LHCN-M2 (cell line): ENCODE data around the gene PDZRN4. TPM values are rescaled to one million over a fixed set of nuclear protein-coding genes. Genes with fewer than 3 reads are reported as not detected.
"Not testable (repeated sequence)": the region's sequence is repeated elsewhere in the genome, so short reads cannot be mapped to it uniquely, and the experiment has no call there.

ENCODE experiments used
- DNase-seq: peaks from one replicate; pipeline ENCODE4 v3.0.0-alpha.2; 2012; ENCODE audit warnings: low read depth
- total RNA-seq: library from RNA; depleted of rRNA; stranded (reverse); fragments of >200 nt; gene quantifications from 2 replicates; pipeline ENCODE4 v1.2.3, GENCODE V29; 2014

PDZRN4 gene
- total RNA-seq, 1 experiment from 2014 or later: not detected

DNA sequence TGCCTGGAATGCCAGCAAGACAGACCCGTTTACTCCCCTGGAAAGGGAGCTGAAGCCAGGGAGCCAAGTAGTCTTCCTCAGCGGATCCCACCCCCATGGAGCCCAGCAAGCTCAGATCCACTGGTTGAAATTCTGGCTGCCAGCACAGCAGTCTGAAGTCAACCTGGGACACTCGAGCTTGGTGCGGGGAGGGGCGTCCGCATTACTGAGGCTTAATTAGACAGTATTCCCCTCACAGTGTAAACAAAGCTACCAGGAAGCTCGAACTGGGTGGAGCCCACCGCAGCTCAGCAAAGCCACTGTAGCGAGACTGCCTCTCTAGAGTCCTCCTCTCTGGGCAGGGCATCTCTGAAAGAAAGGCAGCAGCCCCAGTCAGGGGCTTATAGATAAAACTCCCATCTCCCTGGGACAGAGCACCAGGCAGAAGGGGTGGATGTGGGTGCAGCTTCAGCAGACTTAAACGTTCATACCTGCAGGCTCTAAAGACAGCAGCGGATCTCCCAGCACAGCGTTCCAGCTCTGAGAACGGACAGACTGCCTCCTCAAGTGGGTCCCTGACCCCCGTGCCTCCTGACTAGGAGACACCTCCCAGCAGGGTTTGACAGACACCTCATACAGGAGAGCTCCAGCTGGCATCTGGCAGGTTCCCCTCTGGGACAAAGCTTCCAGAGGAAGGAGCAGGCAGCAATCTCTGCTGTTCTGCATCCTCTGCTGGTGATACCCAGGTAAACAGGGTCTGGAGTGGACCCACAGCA is 92.4 kb downstream of the PDZRN4 start:
- not testable (repeated sequence) for DNase-seq

GRCh38 chr12:41285470-41285869 is 97.3 kb downstream of the PDZRN4 start:
- not testable (repeated sequence) for DNase-seq

DNA sequence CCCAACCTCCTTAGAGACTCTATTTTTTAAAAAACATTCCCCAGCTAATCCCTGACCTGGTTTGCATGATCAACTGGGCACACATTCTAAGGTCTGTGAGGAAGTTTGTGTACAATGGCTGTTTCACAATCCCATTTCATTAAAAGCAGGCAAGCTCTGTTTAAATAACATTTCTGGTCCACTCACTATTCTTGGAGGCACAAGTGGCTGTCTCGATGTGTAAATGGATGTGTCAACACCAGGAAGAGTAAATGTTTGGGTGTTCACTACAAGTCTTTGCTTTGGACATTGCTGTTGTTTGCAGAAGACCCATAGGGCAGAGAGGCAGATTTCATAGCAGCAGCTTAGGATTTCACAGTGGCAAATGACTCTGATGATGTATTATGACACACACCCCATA is 98.3 kb downstream of the PDZRN4 start:
- no peak for DNase-seq

DNA sequence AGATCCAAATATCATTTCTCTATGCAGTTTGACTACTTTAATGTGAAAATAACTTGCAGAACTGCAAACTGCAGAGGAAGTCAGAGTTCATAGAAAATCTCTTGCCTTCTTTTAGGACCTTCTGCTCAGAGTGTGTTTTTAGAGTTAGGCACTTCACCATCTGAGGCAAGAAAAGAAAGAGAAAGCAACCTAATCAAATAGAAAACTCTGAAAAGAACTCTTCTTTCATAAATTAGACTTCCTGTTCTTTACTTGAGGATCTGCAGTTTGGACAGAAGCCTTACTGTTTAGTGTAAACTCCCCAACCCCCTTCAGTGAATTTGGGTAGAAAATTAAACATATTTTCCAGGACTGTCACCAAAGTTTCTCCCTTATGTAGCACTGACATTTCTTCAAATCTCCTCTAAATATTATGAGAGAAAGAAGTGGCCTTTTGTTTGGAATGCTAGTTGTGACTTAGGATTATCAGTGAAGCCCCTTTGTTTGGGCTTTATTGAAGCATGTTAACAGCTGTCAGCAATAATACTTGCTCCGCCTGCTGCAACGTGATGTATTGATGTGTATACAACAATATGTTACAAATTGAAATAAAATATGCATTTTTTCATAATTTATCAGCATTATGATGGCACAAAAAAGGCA is 99.5 kb downstream of the PDZRN4 start:
- no peak for DNase-seq

GRCh38 chr12:41288142-41288811 is 100.2 kb downstream of the PDZRN4 start:
- no peak for DNase-seq

DNA sequence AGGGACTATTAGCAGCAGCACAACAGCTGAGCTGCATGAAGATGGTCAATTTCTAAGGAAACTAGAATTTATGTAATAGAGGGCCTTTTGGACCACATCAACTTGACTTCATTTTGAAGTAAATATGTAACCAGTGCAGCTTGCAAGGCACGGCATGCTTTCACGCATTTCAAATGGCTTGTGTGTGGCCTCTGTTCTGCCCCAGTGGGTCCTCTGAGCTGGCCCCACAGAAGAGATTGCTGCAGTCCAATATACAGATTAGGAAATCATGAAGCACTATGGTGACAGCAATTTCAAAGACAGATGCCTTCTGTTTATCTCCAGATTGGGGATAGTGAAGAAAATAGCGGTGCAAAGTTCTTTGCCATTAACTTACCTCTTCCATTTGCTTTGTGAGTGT is 101.4 kb downstream of the PDZRN4 start:
- no peak for DNase-seq

GRCh38 chr12:41293011-41293410 is 104.9 kb downstream of the PDZRN4 start:
- DNase-seq: no peak

GRCh38 chr12:41293461-41293860 is 105.3 kb downstream of the PDZRN4 start:
- DNase-seq: no peak

- no peak for DNase-seq
Measured at GRCh38 chr12:41302979-41303403, 114.9 kb downstream of the PDZRN4 start.

DNA sequence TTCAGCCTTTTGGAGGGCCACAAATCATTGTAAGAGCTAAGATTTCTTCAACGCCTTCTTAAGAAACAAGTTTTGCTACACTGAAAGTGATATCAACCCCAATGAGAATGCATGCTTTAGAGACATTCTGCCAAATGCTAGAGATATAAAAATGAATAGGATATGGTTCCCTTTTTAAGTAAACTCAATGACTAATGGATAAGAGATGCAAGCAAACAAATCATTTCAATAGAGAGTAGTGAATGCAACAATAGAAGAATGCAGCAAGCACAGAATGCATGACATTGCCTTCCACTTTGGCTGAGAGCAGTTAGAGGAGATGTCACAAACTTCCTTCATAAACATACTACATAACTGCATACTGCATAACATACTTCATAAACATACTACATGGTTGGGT is 116.4 kb downstream of the PDZRN4 start:
- DNase-seq: no peak

DNA sequence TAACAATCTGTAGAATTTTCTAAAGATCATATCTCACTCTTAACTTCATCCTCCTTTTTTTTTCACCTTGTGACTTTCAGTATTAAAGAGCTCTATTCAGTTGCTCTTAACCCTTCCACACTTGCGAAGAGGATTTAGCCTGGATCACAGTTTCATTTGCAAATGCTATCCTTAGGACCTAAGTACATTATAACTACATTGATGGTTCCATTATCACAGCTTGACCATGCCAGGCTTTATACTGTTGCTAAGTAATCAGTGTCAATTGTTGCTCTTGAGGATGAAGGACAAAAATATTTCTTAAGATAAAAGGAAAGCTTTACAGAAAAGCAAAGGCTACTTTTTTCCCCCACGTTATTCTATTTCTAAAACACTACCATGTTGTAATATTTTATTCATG is 122.2 kb downstream of the PDZRN4 start:
- no peak for DNase-seq

DNA sequence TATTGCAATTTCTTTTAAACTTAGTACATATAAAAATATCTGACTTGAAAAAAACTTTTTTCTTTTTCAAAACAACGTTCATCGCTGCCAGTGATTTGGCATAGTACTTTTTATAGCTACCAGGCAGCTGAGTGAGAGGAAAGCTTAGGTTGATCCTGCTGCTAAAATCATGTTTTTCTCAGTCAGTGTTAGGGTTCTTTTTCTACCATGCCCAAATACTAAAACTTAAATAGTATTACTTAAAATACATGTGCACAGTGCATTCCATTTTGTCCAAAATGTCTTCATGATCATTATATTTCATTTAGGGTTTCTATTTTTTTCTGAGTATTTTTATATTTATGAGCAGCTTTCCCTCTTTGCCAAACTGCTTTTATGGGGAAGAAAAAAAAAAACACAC is 123.8 kb downstream of the PDZRN4 start:
- DNase-seq: no peak

GRCh38 chr12:41312451-41312850 is 124.3 kb downstream of the PDZRN4 start:
- not testable (repeated sequence) for DNase-seq

DNA sequence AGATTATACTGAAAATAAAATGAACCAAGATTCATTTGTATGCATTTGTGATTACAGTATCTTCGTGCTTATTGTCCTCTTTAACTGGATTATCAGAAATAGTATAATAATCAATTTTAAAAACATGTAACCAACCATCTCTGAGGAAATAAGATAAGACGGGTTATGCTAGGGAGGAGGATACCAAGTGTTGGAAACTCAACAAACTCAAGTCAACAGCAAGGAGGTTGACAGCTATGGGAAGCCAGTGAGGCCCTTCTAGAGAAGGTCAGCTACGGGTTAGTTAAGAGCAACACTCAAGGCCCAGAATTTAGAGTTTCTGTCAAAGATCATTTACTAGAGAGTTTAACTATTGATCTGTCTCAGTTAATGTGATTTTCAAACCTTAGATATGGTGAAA is 137.2 kb downstream of the PDZRN4 start:
- DNase-seq: no peak

- DNase-seq: no peak
Measured at GRCh38 chr12:41327096-41327895, 139.2 kb downstream of the PDZRN4 start.

DNA sequence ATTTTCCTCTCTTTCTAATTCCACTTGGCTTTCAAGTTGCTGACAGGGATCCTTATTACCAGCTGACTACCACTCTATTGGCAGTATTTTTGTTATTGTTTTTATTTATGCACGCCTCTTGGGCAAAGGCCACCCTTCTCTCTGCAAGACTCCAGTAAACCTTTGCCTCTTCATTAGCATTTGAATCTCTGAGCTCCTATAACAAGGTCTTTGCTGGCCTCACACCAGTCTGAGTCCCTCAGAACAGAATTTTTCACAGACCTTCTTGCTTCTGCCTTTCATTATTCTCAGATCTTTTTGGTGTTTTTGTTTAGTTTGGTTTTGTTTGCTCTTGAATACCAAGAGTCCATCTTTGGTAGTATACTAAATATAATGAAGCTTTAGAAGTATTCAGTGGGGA is 145.9 kb downstream of the PDZRN4 start:
- no peak for DNase-seq

GRCh38 chr12:41334390-41334789 is 146.3 kb downstream of the PDZRN4 start:
- DNase-seq: no peak

DNA sequence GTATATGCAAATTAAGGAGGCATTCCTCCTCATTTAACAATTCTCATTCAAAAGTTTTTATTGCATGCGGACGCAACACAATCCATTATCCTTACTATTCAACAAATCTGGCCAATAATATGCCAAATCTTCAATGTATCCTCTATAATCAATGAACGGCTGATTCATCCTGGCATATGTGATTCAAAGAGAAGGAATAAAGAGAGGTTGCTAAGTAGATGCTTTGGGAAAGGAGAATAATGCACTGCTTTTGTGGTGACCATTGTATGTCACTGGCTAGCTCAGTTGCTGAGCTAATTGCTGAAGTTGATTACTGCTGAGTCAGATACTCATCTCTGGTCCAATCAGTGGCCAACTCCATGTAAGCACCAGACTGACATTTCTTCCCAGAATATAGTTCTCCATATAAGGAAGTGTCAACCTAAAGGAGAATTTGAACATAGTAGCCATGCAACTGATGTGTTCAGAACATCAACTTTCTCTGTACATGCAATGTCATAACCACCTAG is 148.0 kb downstream of the PDZRN4 start:
- no peak for DNase-seq

DNA sequence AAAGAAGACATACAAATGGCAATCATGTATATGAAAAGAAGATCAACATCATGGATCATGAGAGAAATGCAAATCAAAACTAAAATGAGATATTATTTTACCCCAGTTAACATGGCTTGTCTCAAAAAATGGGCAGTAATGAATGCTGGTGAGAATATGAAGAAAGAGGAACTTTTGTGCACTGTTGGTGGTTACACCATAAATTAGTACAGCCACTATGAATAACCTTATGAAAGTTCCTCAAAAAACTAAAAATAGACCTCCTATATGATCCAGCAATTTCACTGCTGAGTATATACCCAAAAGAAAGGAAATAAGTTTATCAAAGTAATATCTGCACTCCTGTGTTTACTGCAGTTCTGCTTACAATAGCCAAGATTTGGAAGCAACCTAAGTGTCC is 151.7 kb downstream of the PDZRN4 start:
- DNase-seq: no peak

DNA sequence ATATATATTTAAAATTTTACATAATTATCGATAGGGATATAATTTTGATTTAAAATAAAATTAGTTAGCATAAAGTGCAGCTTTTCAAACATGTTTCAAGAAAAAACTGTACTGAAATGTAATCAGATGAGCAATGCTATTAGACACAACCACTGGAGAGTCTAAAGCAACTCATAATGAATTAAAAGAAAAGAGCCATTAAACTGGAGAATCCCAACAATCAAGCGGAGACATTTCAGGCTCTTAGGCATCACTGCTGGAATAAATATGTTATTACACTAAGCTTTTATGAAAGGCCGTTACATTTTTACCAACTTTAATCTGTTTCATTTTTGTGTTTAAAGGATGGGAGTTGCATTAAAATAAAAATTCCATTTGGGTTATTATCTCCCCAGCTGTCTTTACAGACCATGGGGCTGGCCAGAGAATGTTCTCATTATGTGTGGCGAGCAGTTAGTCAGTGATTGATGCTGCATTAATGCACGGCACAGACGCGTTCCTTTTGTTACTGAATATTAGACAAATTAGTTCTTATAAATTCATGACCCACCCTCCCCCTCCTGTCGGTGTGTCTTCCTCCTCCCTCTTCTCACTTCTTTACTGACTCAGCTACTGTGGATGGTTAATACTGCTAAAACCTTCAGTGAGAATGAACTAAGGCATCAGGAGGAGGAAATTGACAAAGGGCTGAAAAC is 156.8 kb downstream of the PDZRN4 start:
- no peak for DNase-seq

GRCh38 chr12:41348198-41348597 is 160.1 kb downstream of the PDZRN4 start:
- DNase-seq: no peak
